HG02623 (cell line): Measurements from ENCODE around the gene AGK.
"Not testable (repeated sequence)": the region's sequence is repeated elsewhere in the genome, so short reads cannot be mapped to it uniquely, and the experiment has no call there.

Source experiments
- ATAC-seq: cut with Tn5 transposase; IDR thresholded peaks from one replicate; pipeline ENCODE4 v1.9.1; 2021; ENCODE audit warnings: moderate library complexity; ENCODE audit not compliant: unreplicated experiment

The AGK gene

DNA sequence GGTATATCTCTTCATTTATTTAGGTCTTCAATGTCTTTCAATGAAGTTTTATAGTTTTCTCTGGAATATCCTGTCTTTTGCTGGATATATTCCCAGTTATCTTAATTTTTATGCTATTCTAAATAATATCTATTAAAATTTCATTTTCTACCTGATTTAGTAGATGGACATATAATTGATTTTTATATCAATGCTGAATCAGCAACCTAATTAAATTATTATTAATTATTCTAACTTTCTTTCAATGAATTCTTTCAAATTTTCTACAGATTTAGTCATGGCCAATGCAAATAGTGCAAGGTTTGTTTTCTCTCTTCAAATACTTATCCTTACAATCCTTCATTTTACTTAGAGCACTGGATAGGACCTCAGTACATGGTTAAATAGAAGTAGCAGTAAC lies 94.0 kb downstream of the AGK start:
- no peak for ATAC-seq

DNA sequence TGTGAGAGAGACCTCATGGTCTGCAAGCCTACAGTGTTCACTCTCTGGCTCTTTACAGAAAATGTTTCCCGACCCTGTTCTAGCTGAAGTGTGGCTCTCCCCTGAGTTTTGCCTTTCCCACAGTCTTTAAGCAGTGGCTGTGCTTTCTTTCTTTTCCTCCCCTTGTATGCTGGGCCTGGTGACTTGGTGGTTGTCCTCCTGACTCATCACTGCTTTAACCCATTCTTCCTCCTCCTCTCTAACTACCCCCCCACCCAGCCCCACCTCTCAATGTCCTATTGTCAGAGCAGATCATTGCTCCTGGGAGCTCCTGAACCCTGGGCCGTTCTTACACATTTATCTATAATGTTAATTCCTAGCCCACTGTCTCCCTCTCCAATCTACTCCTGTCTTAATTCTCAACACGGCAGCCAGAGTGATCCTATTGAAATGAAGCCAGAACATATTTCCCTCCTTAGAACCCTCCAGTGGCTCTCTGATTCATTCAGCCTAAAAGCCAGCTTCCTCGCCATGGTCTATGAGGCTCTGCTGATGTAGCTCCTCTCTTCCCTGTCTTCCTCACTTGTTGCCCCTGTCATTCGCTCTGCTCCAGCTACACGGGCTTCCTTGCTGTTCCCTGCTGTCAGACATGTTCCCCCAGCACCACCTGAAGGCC lies 95.7 kb downstream of the AGK start:
- ATAC-seq = no peak

DNA sequence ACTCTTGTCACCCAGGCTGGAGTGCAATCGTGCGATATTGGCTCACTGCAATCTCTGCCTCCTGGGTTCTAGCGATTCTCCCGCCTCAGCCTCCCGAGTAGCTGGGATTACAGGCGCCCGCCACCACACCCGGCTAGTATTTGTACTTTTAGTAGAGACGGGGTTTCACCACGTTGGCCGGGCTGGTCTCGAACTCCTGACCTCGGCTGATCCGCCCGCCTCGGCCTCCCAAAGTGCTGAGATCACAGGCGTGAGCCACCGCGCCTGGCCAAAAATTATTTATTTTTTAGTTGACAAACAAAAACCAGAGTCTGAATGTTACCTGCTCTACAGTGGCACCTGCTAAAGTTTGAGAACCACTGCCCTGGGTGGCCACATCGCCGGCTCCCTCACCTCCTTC lies 96.5 kb downstream of the AGK start:
- not testable (repeated sequence) for ATAC-seq

DNA sequence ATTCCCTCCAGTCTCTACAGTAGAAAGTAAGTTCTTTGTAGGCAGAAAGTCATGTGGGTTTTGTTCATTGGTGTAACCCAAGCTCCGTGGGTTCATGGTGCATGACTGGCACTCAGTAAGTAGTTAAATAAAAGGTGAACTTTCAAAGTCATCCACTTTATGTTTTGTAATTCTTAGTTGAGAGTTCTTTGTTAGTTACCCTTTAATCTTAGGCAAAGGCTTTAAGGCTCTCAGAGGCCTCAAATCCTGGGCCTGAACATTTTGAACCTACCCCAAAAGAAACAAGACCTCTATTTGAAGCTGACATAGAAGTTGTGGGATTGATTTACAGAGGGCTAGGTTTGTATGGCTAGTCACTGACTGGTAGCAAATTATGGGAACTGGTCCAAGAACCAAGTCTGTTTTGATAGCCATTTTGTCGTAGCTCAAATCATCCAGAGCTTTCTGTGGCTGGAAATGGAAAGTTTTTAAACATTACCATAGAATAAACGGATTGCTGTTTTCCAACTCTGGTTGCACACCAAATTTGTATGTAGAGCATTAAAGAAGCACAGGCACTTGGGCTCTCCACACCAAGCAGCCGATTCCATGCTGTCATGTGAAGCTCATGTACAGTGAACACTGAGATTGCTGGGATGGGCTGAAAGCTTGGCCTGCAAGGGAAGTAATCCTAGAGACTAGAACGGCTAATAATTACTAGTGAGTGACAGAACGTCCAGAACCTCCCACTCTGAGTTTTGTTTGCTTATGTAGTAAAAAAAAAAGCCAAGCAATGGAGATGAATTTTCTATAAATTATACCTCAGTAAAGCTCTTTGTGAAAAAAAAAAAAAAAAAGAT lies 97.3 kb downstream of the AGK start:
- no peak for ATAC-seq

DNA sequence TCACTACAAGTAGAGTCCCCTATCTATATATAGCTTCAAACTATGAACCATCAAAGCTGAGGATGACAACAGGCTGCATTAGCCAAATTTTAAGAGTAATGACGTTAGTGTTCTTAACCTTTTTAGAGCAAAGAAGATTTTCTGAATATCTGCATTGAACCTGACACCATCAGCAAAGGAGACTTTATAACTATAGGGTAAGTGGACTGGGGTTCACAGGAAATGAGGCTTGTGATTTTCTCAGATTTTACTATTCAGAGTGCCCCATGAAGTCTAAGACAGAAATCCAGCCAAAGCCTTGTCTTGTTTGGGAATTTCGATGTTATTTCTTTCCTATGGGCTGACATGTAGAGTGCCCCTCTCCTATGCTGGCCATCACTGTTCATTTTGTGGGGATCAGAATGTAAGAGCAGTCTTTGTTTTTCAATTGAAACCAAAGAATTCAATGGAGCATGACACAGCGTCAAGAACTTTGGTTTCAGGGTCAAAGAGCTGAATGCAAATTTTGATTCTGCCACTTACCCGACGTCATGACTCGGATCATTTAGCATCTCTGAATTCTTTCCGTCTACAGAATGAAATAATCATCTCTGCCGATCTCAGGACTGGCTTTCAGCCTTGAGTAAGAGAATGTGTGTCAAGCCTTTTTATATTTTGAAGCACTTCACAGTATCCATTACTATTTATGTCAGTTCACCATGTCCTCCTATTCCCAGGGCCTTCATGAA lies 98.1 kb downstream of the AGK start:
- ATAC-seq = peak; percentile 48

DNA sequence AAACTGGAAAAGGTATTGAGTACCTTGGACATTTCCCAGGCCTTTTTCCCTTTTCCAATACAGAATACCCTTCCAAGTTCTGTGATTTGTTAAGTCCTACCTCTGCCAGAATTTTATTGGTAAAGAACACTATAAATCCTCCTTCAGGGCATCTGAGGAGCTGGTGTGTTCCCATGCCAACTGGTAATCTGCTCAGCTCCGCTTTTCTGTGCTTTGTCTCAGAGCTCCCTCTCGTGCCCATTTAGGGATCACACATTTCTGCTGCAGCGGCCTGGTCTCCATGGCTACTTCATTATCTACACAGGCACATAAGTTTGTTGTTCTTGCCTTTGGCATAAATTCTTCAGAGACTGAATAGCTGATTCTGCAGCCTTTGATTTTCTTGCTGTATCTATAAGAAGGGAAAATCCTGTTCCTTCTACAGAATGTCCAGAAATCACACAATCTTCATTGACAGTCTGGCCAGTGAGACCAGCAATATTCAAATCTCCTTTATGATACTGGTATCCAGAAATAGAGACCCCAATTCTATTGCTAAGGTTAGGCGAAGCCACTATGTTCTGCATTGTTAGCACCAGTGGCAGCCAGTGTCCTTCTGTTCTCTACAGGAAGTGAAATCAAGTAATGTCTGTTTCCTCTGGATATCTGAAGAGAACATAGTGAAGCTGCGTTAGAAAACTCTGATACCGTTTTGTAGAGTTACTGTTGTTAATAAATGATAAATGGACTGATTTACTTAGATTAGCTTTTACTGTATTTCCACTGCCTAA lies 98.8 kb downstream of the AGK start:
- ATAC-seq = peak; percentile 59

DNA sequence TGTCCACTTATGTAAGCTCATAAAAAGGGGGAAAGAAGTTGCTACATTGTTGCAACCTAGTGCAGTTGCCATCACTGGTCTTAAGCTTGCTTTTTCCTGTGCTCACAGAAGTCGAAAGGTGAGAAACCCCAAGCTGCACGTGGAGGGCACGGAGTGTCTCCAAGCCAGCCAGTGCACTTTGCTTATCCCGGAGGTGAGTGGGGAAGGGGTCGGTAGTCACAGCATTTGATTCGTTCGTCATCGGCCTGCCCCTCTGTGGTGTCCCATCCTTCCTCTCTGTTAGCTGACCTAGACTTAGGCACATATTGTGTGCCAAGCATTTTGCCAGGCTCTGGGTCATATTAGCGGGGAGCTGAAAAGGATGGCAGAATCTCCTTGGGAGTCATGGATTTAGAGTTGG lies 100.2 kb downstream of the AGK start:
- no peak for ATAC-seq

DNA sequence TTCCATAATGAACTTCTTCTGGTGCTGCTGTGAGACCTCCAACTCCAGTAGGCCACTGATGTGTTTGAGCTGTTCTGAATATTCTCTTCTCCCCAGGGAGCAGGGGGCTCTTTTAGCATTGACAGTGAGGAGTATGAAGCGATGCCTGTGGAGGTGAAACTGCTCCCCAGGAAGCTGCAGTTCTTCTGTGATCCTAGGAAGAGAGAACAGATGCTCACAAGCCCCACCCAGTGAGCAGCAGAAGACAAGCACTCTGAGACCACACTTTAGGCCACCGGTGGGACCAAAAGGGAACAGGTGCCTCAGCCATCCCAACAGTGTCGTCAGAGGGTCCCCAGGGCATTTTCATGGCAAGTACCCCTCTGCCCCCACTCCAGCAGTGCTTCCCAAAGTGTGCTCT lies 101.5 kb downstream of the AGK start:
- ATAC-seq = no peak

DNA sequence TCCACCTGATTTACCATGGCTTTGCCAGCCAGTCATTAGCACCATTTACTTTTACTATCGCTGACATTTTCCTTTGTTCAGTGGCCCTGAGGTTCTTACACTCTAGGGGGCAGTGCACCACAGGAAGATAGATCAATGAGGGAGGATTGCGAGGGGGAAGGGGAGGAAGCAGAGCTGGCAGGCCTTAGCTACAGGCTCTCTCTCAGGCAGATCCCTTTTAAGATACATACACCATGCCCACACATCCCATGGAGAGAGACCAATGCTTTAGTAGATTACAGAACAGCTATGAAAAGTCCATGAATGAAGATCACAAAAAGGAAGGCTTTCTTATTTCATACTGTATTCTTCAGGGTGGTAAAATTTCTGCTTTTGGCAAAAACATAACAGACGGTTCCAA lies 103.3 kb downstream of the AGK start:
- peak; percentile 81 for ATAC-seq

DNA sequence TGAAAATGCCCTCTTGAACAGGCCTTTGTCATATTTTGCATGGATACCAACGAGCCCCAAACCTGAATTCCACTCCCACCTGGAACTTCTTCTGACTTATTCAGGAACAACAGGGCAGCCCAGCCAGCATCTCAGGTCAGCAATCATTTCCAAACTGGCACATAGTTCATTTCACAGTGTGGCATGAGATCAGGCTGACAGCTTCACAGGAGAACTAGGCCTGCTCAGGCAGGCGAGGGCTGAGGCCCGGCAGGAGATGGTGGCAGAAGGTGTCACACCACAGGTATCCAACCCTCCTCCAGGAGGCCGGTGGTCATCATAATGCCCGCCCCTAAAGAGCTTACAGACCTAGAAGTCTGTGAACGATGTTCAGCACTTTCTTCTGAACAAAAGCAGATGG lies 108.3 kb downstream of the AGK start:
- ATAC-seq = no peak

DNA sequence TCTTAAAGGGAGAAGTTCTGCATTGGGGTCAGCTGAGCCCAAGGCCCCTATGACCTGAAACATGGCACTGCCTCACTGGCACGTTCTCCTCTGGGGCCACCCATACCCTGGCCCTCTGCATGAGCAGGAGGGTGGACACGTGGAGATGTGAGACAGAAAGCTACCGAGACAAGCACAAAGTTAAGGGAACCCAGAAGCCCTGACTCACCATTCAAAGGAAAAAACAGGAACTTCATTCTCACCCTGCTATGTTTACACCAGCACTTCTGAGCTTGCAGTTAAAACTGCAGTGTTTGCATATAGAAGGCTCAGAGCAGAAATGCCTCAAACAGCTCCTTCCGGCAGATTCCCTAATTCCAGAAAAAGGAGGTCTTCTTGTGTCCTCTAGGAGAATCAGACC lies 109.0 kb downstream of the AGK start:
- ATAC-seq = no peak

DNA sequence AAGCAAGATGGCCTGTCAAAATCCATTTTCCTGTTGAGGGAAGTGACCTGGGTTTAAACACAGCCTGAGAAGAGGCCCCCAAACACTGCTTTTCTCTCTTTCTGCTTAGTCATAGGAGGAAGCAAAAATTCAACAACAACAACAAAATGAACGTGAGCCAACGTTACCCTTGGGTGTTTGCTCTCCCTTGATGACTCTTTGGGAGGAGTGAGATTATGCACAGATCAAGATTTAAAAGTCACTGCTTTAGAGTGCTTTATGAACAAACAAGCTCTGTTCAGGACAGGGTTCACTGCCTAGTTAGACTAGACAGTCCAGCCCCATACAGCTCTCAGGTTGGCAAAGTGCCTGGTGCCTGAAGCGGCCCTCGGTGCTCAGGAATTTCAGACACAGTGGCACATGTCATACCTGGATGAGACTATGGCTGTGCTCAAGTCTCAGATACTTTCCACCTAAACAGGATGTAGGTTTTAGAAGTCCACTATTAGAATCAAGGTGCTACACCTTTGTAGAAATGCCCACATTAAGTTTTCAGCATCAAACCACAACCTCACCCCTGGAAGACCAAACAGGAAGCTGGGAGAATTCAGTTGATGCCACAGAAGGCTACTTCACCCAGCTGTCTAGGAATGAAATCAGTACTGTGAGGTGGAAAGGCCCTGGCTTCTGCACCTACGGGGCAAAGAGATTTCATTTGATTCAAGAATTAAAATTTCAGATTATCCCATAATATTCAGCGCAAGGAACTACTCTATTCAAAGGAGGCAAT lies 112.1 kb downstream of the AGK start:
- ATAC-seq = no peak

DNA sequence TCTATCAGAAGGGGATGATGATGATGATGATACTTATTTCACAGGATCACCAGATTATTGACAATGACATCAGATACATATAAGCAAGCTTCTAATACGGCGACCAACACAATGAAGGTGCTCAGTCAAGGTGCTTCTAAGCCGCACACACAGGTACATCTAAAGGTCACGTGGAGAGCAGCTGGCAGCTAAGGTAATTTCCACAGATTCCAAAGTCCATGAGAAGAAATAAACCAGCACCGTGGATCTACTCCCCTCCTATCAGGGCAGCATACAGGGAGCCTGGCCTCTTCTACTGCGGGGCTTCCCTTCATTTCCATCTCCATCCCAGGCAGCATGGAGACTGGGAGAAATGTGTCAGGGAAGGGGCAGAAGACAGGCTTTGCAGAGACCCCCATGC lies 113.2 kb downstream of the AGK start:
- ATAC-seq = no peak

DNA sequence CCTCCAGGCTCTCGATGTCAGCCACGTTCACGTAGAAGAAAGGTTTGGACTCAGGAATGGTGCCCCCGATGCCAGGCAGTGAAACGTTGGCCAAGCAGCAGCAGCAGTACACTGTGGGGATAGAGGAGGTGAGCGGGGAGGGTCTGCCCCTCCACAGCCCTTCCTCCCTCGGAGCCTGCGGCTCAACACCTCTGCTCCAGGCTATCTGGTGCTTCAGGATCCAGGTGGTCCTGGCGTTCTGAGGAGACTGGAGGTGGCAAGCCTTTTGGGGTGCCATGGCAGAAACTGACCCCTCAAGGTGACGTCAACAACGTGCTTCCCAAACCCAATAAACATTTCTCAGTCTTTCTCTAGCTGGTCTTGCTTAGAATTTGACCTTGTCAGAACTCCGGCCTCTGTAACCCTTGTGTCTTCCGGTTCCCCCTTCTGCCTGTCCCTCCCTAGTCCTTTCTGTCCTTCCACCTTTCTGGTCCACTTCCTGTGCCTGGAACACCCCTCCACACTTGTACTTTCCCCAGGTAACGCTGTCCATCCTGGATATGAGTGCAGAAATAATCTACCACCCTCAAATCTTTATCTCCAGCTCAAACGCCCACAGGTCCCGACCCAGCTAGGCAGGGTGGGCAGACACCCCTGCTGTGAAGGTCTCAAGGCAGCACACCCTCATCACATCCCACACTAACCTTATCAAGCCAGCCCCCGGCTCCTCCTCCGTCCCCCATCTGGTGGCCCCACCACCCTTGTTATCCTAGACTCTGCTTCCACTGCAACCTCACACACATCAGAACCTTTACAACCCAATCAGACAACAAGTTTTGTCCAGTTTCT lies 114.2 kb downstream of the AGK start:
- no peak for ATAC-seq

DNA sequence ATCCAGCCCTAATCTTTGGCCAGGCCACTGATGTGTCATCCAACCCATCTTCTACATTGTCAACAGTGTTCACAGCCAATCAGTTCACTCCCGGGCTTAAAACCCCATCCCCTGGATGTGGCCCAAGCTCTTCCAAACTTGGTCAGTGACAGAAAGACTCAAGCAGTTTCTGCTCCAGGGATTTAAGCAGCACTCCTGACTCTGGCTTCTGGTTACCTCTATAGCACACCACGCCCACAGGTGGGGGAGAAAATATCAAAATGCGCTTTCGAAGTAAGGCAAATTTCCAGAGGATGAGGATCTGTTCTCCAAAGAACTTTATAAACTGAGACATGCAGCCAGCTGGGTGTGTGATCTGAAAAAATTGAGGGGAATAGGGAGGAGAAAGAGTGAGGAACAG lies 114.9 kb downstream of the AGK start:
- ATAC-seq = no peak

DNA sequence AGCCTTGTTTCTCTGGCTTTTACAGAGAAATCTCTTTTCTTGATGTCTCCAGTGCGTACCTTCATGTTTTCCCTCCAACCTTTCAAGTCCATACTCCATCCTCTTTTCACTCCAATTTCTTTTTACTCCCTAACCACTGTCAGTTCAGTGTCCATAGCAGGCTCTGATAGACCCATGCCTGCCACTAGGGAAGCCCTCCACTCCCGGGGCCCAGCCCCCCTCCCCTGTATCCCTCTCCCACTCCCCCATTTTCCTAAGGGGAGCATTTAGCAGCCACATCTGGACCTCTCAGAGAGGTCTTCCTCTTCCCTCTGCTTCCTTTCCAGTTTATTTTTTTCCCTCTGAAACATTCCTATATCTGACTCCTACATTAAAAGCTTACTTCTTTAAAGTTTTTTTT lies 117.6 kb downstream of the AGK start:
- no peak for ATAC-seq

DNA sequence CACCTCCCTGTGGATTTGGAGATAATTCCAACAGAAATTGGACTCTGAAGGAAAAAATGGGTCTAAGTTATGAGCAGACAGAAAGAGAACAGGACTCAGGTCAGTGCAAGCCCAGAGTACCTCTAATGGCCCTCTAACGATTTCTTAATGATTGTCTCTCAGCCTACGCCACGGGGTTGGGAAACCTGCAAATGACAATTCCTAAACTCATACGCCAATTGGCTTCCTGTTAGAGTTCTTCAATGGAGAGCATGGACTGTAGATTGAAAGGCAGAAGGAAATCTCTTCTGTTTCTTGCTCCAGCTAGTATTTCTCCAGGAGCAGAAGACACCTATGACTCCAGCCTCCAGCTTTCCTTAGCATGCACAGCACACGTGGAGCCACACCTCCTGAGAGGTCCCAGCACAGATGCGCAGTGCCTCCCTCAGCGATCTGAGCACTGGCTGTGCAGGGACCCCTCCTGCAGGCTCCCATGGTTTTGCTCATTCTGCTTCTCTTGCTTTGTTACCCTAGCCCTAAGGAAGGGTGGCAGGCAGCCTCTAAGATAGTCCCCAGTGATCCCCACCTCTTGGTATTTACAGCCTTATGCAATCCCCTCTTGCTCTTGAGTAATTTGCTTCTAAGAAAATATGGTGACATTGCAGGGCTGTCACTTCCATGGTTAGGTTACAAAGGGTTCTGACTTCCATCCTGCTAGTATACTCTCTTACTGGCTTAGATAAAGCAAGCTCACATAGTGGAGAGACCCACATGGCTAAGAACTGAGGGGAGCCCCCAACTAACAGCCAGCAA lies 120.7 kb downstream of the AGK start:
- no peak for ATAC-seq

DNA sequence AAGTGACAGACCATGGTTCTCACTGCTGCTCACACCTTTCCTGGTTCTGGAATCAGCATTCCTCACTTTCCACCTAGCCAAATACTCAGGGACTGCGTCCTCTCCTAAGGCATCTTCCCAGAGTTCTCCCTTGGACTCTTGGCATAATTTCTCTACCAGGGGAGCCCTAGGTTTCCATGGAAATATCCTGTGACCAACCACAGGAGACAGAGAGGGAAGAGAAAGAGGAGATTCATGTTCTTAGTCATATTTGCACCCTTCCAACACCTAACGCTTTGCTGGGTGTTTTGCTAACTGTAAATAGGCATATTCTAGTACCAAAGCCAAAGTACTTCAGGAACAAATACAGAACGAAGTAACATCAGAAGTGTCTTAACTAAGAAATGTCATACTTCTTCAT lies 122.1 kb downstream of the AGK start:
- no peak for ATAC-seq

DNA sequence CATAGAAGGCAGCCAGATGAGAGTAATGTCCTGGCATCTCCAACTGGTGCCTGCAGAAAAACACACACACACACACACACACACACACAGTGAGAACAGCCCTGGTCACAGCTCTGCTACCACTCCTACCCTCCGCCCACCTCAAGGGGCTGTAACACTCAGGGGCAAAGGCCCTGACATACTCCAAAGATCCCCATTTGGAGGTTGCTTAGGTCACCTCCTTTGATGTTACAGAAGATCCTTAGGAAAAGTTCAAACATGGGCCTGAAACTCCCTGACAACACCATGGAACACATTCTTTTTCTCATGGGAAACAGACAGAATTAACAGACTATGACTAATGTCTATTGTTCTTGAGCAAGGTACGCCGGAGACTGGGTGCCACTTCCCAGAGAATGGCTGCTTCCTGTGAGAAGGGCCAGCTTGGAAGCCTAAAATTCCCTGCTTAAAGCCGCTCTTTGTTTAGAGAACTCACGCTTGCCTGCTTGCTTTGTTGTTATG lies 123.0 kb downstream of the AGK start:
- no peak for ATAC-seq
